Fibroblast of villous mesenchyme (primary cell): Measurements from ENCODE around the gene ATP6V1G1. TPM values are rescaled to one million over a fixed set of nuclear protein-coding genes. Genes with fewer than 3 reads are reported as not detected.

ENCODE experiments used
- DNase-seq: peaks from one replicate; pipeline ENCODE4 v3.0.0-alpha.2; 2010; ENCODE audit warnings: low read depth
- H3K4me3 ChIP-seq: 2 replicates; pipeline ENCODE4 v1.5.1; 2011; ENCODE audit warnings: low read depth, mild to moderate bottlenecking, low read length
- total RNA-seq: library from RNA; depleted of rRNA; stranded (reverse); fragments of >200 nt; gene quantifications from 2 replicates; pipeline ENCODE4 v1.2.3, GENCODE V29; 2012
- TF ChIP-seq, protein P1 (sequence below): IDR thresholded peaks from 2 replicates; pipeline ENCODE4 v1.5.1; 2012; ENCODE audit warnings: low read depth, mild to moderate bottlenecking, low read length; ENCODE audit not compliant: insufficient read depth

ATP6V1G1 gene
- total RNA-seq, 1 donor: 123 TPM

DNA sequence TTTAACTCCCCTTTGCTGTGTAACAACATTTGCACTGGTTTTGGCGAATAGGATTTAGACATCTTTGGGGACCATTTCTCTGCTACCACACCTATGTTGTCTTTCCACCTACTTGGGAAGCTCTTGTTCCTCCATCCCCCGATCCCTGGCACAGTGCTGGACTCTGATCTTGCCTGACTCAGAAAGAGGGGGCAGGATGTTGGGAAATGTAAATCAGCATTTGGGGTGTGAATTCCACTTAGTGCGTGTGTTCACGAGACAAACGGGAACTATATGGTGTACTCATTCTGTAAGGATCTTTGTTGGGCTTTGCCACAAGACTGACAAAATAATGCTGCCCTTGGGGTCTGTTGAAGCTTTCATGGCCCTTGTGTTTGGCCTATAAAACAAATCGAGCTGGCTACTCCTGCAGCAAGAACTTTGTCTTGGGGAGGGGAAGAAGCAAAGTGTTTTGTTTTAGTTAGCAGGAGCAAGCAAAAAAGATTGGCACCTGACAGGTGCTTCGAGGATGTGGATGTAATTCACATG, 42.1 kb downstream of the ATP6V1G1 start:
- no peak for DNase-seq

DNA sequence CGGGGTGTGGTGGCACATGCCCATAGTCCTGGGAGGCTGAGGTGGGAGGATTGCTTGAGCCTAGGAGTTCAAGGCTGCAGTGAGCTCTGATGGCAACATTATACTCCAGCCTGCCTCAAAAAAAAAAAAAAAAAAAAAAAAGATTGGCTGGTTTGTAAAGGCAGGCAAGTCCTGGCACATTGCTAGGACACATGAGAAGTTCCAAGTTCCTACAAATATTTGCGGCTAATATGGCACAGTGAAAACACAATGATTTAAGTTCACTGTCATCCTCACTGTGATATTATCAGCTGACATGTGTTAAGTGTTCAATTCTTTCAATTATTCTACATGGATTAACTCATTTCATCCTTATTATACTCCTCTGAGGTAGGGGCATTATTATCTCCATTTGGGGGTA, 43.6 kb downstream of the ATP6V1G1 start:
- DNase-seq: no peak
- H3K4me3 ChIP-seq: no peak overlapping the region
- TF ChIP-seq, protein P1, sequence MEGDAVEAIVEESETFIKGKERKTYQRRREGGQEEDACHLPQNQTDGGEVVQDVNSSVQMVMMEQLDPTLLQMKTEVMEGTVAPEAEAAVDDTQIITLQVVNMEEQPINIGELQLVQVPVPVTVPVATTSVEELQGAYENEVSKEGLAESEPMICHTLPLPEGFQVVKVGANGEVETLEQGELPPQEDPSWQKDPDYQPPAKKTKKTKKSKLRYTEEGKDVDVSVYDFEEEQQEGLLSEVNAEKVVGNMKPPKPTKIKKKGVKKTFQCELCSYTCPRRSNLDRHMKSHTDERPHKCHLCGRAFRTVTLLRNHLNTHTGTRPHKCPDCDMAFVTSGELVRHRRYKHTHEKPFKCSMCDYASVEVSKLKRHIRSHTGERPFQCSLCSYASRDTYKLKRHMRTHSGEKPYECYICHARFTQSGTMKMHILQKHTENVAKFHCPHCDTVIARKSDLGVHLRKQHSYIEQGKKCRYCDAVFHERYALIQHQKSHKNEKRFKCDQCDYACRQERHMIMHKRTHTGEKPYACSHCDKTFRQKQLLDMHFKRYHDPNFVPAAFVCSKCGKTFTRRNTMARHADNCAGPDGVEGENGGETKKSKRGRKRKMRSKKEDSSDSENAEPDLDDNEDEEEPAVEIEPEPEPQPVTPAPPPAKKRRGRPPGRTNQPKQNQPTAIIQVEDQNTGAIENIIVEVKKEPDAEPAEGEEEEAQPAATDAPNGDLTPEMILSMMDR: no peak

More for the DNA sequence above, 42.1 kb downstream of the ATP6V1G1 start:
- TF ChIP-seq, protein P1: no peak
- no peak overlapping the region for H3K4me3 ChIP-seq

DNA sequence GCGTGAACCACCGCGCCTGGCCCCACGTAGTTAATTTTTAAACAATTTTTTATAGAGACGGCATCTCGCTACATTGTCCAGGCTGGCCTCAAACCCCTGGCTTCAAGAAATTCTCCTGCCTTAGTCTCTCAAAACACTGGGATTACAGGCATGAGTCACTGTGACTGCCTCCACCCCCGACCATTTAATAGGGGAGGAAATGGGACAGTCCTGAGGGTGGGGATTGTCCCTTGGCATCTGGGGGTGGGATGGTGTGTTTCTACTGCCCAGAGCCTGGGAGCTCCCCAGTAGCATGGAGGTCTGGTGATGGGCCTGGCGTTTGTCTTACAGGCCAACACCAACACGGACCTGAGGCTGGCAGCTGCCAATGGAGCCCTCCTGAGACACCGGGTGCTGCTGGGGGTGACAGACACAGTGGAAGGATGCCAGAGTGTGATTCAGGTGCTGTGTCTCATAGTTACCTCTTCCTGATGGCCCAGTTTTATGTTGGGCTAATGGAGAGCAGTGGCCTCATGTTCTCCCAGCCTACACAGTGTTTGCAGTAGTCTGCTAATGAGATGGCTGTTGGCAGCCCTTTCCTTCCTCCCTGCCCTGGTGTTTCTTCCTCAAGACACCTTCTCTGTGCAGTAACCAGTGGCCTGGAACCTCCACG, 46.0 kb downstream of the ATP6V1G1 start:
- no peak overlapping the region for H3K4me3 ChIP-seq
- DNase-seq: no peak
- TF ChIP-seq, protein P1: no peak

DNA sequence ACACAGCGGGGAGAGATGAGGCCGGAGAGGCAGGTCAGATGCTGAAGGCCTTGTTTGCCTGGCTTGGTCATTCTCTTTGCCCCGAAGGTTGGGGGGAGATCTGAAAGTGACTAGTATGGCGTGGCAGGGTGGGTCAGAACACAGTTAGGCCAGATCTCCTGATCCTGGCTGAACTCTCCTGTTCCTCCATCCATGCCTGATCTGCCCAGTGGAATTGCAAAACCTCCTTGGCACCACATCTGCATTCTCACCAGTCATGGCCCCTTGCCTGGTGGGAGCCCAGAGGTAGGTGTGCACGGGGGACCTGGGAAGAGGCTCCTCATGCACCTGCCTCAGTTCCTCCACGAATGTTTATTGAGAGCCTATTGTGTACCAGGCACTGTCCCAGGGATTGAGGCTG, 46.8 kb downstream of the ATP6V1G1 start:
- no peak for DNase-seq
- H3K4me3 ChIP-seq: no peak overlapping the region
- TF ChIP-seq, protein P1: no peak

DNA sequence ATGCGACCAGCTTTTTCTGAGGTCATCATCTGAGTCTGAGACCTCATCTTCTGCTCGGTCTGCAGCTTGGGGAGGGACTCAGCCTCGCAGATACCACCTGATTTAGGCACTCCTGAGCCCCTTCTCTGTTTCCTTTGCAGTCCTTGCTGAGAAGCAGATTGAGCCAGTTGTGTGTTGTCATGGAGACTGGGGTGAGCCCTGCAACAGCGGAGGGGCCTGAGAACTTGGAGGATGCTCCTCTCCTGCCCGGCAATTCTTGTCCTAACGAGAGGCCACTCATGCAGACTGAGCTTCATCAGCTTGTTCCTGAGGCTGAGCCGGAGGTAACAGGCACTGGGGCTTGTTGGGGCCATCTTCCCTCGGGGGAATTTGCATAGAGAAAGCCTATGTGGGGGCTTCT, 50.8 kb downstream of the ATP6V1G1 start:
- TF ChIP-seq, protein P1: no peak
- H3K4me3 ChIP-seq: no peak overlapping the region

DNA sequence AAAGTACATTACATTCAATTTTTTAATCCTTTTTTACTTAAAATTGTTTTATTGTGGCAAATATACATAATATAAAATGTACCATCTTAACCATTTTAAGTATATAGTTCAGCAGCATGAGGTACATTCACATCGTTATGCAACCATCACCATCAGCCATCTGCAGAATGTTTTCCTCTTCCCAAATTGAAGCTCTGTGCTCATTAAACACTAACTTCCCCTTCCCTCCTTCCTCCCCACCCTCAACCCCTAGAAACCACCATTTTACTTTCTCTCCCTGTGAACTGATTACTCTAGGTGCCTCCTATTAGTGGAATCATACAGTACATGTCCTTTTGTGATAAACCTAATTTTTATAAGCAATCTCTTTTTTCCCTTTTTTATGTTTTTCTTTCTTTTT, 54.4 kb downstream of the ATP6V1G1 start:
- no peak overlapping the region for H3K4me3 ChIP-seq
- no peak for DNase-seq
- TF ChIP-seq, protein P1: no peak

More for the DNA sequence above, 50.8 kb downstream of the ATP6V1G1 start:
- no peak for DNase-seq

DNA sequence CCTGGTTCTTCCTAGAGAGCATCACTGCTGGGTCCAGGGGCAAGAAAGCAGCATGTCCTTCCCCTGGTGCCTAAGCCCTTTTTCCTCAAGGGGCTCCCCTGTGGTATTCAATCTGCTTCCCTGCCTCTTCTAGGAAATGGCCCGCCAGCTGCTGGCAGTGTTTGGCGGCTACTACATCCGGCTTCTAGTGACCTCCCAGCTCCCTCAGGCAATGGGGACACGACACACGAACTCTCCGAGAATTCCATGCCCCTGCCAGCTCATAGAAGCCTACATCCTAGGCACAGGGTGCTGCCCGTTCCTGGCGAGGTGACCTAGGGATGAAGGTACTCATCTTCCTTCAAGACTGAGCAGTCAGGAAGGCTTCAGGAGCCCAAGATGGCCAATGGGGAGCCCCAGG, 55.4 kb downstream of the ATP6V1G1 start:
- TF ChIP-seq, protein P1: no peak
- H3K4me3 ChIP-seq: no peak overlapping the region
- no peak for DNase-seq
